Measurements from ENCODE around the gene TMEM250.

DNA sequence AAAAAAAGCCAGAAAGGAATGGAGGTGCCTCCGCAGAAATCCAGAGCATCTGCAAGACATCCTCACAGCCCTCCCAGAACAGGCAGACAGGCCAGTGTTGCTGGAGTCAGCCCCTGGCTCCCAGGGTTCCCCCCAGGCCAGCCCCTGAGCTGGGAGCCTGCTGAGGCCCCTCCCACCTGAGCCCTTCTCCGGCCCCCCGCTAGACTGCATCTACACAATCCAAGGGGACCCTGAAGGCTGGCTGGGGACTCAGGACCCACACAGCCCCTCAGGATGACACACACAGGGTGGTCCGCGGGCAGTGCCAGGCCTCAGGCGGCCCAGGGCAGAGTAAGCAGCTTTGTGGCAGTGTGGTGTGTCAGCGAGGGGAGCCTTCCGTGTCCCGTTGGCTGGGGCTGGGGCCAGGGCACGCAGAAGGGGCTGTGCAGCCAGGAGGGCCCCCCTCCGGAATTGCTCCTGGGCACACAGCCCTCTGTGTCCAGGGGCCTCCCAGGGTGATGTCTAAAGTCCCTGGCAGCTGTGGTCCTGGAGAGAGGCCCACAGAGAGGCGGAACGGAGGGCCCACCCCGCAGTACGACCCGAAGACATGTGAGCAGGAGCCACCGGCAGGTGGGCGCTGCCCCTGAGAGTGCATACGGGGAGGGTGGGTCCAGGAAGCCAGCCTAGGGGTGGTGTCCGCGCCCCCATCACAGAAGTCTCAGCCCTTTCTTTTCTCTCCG lies 2.9 kb downstream of the TMEM250 start:
- no peak for TF ChIP-seq POLR2A (IDR thresholded peaks at IDR 0.05)
- TF ChIP-seq, protein P1, sequence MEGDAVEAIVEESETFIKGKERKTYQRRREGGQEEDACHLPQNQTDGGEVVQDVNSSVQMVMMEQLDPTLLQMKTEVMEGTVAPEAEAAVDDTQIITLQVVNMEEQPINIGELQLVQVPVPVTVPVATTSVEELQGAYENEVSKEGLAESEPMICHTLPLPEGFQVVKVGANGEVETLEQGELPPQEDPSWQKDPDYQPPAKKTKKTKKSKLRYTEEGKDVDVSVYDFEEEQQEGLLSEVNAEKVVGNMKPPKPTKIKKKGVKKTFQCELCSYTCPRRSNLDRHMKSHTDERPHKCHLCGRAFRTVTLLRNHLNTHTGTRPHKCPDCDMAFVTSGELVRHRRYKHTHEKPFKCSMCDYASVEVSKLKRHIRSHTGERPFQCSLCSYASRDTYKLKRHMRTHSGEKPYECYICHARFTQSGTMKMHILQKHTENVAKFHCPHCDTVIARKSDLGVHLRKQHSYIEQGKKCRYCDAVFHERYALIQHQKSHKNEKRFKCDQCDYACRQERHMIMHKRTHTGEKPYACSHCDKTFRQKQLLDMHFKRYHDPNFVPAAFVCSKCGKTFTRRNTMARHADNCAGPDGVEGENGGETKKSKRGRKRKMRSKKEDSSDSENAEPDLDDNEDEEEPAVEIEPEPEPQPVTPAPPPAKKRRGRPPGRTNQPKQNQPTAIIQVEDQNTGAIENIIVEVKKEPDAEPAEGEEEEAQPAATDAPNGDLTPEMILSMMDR (IDR thresholded peaks at IDR 0.05), result no peak
